Superior temporal gyrus (tissue), 1 donor: ENCODE data around the gene TRPV5.
A peak's percentile ranks its signal among the peaks of the same experiment; 100 is the strongest.

Experiments
- DNase-seq: peaks from one replicate; pipeline ENCODE4 v3.0.0-alpha.2; 2016; ENCODE audit errors: extremely low spot score

Gene TRPV5

DNA sequence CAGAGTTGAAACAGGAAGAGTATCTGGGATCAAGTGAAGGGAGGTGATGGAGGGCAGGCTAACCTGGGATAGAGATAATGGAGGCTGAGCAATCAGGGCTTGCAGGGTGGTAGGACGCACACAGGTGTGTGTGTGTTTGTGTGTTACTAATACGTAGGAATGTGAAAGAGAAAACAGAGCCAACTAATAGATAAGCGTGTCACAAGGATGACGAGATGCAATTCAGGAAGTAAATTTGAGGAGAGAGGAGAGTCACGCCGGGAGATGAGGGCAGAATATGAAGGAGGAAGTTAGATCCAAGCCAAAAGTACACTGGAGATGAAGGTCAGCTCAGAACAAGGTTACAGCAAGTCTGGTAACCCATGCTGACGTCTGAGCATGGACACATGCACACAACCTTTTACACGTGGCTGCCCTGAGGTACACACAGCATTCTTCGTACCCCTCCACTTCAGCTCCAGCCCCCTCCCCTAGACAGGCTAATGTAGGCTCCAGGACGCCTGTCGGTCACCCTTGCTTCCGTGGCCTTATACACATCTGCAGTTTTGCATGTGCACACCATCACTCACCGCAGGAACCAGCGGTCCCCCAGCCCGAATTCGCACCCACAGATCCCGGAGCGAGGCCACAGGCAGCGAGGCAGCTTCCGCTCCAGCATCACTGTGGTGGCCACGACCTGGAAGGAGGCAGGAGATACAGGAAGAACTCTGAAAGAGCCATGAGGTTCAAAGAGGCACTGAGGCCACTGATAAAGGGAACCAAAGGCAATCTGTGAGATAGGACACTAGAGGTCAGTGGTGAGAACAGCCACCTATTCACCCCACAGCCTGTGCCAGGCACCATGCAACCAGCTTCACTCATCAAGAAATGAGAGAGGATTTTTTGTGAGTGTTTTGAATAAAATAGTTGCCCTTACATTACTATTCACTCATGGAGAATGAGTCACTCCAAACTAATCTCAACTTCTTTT is 24.3 kb downstream of the TRPV5 start:
- DNase-seq = peak; percentile 27

DNA sequence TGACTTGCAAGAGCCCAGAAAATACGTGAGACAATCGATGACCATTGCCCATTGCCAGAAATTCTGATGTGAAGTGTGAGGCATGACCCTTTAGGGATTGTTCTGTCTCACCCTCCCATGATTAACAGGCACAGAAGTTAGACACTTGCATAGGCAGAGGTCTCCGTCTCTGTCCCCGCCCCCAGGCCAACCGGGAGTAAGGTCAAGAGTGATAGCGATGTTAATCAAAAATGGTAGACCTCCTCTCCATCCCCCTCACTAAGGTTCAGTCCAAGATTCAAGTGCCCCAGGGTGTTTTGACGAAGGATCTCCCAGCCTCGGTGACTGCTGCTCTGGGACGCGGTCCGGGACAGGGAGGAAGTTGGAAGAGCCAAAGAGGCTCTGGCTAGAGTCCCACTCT is 25.3 kb downstream of the TRPV5 start:
- no peak for DNase-seq

DNA sequence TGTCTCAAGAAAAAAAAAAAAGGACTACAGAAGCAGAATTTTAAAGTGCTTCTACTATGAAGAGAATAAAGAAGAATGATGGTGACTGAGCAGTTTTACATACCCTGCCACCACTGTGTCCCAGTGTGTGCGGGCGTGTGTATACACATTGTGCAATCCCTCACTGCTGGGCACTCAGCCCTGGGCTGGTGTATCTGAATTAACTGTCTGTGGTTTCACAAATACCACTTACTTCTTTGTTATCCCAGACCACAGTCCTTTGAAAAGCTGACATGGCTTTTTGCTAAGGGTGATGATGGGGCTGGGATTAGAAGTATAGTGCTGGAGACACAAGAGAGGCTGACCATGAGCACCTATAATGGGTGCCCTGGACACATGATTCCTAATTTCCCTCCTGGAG is 26.9 kb downstream of the TRPV5 start:
- no peak for DNase-seq

DNA sequence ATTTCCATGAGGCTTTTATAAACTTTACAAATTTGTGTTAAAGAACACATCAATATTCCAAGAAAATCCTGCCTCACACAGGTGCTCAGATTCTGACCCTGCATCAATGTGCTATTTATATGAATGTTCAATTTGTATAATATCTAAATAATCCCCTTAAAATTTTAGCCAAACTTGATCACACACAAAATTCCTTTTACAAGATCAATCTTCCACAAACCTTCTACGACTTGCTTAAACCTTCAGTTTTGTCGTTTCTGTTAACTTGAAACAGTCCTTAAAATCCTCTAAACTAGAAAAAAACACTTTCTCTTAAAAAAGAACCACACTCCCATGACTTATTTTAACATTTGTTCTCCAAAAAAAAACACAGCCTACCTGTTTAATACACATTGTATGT is 27.8 kb downstream of the TRPV5 start:
- DNase-seq = no peak

DNA sequence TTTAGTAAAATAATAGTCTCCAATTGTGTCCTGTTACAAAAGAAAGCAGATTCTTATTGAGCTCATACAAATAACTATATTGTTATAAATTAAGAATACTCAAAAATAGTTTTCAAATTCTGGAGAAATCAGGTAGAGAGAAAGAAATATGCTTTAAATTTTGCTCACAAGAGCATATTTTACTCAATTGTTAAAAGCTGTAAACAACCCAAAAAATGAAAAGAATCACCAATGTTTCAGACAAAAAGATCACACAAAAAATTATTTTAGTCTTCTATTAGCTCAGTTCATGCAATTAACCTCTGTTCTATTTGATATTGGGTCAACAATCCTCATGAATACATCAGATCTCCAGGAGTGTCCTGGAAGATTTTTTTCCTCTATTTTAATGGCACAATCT is 29.4 kb downstream of the TRPV5 start:
- no peak for DNase-seq

DNA sequence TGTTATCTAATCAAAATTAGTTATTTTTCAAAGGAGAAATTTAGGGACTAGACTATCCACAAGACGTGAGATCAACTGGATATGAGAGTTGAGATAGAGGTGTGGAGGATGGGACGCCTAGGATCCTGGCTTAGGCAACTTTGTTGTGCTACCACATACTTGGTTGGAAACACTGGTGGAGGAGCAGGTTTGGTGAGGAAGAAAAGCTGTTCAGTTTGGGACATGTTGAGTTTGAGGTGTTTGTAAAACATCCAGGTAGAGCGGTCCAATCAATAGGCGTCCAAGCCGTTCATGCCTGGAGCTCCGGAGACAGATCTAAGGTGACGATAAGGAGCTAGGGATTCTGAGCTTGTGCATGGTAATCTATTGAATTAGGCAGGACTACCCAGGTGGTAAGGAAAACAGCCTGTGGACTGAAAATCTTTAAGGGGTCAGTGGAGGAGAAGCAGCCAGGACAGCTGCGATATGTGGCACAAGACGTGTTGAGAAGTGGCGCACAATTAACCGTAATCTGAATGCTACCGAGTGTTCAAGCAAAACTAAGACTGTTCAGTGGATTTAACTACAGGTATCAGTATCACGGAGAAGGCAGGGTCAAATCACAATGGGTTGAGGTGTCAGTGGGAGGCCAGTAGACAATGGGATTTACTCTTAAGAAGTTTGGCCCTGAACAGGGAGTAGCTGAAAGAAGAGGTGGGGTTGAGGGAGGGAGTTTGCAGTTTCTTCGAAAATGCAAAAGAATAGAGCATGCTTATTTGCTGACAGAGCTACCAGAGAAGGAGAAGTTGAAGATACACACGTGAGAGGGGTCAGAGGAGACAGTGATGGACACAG is 31.9 kb downstream of the TRPV5 start:
- DNase-seq = no peak

DNA sequence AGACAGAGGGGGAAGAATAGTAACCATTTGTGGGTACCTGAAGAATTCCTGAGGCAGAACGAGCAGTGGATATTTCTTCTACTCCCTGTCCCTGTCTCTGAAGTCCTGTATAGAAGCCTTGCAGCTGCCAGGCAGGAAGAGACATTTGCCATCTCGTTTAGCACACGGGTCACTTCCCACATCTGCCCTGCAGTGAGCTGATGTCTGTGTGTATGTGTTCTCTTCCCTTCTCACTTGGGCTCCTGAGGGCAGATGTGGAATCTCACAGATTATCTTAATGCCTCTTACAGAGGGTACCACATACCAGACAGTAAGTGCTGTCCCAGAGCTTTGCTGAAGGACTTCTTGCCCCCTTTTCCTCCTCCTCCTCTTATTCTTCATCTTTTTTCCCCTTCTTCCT is 33.9 kb downstream of the TRPV5 start:
- DNase-seq = no peak

DNA sequence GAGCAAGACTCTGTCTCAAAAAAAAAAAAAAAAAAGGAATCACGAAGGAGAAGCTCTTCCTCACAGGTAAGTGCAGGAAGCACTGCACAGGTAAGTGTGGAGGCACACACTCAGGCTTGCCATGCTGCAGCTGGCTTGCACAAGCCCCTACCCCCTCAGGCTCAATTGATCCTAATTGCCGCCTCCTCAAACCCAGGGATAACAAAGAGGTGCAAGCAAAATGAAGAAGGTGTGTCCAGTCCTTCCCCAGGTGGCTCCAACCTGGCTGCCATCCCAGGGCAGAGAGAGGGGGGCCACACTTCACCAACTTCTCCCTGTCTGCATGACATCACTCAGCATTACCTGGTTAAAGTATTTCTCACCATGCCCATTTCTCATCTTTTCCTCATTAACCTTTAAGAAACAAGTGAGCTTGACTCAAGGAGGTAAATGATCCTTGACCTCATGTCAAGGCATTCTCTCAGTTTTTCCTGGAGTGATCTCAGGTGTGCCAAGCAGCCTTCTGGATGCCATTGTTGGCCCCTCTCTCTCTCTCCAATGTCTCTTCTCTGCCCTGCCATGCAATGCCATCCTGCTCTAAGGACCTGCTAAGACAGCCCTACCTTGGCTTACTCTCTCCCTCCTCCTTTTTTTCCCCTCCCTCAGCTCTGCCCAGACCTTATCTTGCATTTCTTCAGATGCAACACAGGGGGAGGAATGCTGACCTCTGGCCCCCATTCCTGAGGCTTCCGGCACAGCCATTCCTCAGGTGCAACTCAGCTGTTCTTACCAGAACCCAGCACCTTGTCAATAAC is 35.0 kb downstream of the TRPV5 start:
- DNase-seq = no peak

DNA sequence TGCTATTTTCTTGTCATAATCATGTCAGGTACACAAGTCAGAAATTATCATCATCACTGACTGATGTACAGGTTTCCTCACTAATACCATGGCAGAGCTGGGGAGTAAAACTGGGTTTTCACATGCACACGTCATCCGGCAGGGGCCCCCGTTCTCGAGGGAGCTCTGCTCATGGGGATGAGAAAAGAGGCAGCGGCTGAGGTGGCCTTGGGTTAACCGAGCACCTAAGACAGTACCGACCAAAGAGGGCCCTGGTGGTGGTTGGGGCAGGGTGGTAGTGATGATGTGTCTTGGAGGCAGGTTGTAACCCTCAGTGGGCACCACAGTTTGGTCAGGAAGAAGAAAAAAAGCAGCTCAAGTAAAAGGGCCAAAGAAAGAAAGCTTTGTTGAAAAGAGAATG is 35.9 kb downstream of the TRPV5 start:
- no peak for DNase-seq

DNA sequence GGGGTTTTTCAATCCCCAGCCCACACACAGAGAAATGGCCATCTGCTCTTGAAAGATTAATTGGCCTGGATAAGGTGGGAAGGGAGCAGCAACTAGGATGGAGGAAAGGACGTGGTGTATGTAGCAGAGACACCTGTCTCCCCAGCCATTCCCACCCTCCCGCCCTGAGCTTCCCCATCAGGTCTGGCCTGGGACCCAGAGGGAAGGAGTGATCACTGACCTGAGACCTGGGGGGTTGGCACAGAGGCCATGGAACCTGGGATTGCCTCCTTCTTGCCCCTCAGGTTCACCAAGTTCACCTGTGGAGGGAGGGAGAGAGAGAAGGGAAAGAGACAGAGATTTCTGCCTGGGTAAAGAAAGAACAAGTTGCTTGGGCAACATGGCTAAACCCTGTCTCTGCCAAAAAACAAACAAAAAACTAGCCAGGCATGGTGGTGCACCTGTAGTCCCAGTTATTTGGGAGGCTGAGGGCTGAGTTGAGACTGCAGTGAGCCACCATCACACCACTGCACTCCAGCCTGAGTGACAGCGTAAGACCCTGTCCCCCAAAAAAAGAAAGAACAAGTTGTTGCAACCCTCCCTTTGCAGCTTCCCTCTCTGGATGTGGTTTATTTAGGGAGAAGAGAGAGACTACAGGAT is 36.7 kb downstream of the TRPV5 start:
- DNase-seq = no peak

DNA sequence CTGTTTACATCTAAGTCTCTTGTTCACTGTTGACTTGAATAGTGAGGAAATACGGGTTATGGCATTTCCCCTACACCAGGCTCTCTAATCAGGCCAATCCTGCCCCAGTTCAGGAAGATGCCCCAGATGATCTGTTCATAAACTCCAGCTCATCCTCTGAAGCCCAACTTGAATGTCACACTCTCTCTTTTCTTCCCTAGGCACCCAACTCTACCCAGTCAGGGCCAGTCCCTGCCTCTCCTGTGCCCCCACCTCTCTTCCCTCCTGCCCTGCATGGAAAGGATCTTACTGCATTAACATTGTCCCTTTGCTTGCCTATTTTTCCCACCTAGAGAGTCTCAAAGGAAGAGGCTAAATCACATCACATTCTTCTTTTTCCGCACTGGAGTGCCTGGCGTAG is 37.4 kb downstream of the TRPV5 start:
- no peak for DNase-seq

DNA sequence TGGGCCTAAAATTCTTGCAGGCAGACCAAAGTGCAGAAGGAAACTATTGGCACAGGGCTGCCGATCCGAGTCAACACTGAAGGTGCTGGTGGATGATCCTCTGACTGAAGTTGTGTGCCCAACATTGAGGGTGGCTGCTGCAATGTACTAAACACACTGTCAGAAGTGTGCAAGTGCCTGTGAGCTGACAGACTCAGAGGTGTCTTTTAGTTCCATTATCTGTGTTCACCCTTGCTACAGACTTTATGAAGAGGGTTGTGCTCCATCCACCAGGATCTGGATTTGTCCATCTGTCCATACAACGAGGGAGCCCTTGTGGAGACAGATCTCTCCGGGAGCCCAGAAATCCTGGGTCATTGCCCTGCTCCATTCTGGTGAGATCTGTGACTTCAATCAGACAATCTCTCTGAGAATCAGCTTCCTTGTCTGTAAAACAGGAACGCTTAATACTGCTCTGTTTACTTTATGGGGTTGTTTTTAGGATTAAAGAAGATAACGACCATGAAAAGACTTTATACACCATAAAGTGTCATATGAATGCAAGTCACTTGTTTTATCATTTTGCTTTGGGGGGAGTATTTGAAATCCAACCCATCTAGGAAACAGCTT is 38.5 kb downstream of the TRPV5 start:
- DNase-seq = no peak

DNA sequence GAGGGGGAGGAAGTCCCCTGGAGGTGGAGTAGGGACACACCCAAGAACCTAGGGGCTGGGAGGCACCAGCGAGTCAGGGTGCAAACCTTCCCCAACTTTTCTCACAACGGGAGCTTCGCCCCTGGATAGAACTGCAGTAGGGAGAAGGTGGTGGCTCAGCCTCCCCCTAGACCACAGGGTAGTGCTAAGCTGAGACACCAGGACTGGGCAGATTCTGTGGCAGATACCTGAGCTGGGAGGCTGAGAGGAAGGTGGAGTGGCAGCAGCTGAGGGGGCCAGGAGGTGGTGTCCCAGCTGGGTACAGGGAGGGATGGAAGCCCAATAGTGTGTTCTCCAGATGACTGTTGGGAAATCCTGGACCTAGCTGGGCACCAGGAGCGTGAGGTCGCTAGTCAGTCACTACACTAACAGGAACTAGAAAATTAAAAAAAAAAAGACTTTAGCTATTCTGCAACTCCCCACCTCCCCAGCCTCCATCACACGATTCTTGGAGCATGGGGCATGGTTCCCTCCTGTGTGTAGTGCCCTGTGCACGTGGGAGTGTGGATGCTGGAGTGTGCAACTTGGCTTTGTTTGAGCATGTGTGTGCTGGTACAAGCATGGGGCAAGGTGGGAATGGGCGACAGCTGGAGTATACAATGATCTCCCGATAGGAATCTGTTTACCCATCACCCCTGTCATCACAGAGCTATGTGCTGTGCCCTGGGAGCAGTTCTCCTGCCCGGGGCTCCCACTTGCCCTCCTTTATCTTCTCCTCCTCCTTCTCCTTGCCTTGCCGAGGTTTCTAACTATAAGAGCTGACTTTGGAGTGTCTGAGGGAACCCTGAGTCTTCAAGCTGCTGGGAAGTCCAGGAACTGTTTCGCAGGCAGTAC is 39.2 kb downstream of the TRPV5 start:
- DNase-seq = no peak

DNA sequence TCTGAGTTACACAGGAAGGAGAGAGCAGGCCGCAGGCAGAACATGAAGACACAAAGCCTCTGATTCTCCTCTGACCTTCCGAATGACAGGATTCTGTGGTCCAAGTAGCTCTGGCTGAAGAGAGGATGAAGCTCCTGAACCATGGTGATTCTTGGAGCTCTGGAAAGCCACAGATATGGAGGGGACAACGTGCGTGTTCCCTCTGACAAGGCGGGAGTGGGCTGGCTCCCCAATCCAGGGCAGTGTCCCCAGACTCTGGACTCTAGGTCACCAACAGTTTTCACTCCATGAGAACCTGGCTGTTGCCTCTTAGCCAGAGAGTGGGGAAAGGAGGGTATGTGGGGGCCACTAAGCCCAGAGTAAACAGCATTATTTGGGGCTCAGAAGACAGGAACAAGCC is 40.6 kb downstream of the TRPV5 start:
- DNase-seq = no peak

DNA sequence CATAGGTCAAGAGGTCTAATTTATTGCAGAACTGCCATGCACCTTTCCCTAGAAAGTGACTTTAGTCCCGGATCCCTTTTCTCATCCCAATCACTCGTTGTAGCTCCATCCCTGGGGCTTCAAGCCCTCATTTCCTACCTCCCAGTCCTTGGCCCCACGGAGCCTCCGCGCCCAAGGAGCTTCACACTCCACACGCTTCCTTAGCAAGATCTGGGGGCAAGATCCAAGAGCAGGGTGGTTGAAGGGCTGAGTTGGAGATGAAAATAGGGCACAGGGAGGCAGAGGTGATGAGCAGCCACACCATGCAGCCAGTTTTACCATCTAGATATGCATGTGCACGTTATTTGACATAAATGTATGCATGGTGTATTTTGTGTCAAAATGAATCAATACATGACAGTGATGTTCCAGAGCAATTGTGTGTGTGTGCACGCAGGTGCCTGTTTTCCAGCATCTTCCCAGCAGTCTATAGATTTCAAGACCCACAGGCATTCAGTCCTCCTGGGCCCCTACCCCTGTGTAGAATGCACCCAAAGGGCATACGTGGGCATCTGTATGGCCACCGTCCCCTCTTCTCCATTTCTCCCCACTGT is 42.0 kb downstream of the TRPV5 start:
- DNase-seq = no peak

DNA sequence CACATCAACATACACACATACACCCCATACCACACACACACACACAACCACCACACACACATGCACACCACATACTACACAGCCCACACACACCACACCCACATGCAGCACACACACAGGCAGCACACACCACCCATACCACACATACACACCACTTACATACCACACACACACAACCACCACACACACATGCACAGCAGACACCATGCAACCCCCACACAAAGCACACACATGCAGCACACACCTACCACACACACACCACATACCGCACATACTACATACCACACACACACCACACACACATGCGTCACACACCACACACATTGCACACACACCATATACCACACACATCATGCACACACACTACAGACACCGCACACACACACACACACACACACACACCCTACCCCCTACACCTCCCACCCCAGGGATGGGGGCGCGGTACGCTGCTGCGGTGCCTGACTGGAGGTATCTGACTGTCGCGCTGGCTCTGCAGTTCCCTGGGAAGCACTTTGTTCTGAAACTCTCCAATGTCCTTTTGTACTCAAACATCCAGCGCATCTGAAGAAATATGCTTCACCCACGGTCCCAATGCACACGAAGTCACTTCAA is 42.6 kb downstream of the TRPV5 start:
- DNase-seq = no peak

DNA sequence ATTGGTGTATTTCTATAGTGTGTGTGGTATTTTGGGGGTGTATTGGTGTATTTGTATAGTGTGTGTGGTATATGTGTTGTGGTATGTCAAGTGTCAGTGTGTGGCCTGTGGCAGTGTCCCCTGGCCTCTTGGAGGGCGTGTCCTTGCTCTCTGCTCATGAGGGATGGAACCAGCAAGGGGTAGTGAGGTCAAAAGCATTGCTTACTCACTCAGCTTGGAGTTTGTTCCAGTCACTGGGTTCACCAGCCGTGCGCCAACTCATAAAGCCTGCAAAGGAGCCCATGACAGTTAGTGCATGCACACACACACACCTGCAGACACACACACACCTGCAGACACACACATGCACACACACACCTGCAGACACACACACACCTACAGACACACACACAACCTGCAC is 43.7 kb downstream of the TRPV5 start:
- DNase-seq = no peak

DNA sequence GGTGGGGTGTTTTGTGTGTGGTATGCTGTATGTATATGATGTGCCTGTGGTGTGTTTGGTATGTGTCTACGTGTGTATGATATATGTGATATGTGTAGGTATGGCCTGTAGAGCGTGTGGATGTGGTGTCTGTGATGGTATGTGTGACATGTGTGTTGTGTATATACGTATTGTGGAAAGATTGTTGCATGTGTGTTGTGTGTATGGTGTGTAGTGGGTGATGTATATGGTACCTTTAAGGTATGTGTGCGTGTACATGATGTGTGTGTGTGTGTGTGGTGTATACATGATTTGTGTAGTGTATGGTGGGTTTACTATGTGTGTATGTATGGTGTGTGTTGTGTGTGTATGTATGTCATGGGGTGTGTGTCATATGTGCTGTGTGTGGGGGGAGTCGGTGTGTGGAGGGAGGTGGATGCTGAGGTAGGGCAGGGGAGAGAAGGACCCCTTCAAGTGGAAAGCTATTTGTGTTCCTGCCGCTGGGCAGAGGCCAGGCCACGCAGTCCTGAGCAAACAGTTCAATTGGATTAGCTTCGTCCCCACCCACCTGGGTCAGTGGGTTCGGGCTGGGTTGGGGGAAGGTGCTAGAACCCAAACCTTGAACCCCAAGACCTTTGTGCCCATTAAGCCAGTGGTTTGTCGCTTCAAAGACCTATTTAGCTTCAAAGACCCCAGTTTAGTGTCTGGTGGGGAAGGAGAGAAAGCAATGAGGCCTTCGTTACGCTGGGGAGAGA is 46.1 kb downstream of the TRPV5 start:
- no peak for DNase-seq

DNA sequence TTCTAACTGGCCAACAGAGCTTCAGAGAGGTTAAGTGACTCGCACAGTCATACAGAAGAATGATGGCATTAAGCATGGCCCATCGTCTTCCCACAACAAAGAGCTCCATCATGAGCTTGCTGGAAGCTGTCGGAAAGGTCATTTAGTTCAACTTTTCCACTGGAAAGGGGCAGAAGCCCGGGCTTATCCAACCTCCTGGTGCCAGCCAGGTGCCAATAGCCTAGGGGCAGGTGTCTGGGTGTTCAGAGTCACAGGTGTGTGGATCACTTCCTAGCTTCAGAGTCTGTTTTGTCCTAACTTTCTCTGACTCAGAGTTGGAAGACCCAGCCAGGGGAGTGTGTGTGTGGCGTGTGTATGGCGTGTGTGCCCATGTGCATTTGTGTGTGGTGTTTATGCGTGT is 46.7 kb downstream of the TRPV5 start:
- DNase-seq = no peak
